IPS DF 19.7 (cell line): ENCODE measurements around the gene TGM1.
"Not testable (repeated sequence)": the region's sequence is repeated elsewhere in the genome, so short reads cannot be mapped to it uniquely, and the experiment has no call there.

Source experiments
- DNase-seq: peaks from one replicate; pipeline ENCODE4 v3.0.0-alpha.2; 2013; ENCODE audit warnings: low read depth, low spot score

The TGM1 gene

DNA sequence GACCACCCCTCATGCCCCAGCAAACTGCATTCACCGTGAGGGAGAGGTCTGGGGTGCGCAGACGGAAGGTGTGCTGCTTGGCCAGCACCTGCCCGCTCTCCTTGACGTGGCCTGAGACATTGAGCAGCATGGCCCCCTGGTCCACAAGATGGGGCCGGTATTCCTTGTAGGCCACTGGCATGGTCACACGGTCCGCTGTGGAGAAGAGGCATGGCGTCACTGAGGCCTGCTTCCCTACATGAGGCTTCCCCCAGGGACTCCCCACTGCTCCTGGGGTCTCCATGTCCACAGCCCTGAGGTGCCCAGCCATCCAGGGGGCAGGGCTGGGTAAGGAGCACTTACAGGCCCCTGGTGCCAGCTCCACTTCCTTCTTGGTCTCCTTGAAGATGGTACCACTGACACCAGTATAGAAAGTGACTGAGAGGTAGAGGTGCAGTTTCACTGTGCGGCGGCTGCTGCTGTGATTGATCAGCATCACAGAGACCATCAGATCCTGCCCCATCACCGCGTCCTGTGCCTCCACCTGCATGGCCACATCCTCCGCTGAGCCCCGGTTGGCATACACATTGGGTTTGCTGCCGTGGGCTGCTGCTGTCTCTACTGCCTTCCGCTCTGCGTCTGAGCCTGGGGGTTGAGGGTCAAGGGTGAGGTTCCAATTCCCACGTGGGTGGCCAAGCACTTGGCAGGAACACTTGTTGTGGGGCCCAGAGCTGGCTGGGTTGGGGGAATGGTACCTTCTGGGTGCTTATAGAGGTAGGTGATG, 8.2 kb downstream of the TGM1 start:
- no peak for DNase-seq

DNA sequence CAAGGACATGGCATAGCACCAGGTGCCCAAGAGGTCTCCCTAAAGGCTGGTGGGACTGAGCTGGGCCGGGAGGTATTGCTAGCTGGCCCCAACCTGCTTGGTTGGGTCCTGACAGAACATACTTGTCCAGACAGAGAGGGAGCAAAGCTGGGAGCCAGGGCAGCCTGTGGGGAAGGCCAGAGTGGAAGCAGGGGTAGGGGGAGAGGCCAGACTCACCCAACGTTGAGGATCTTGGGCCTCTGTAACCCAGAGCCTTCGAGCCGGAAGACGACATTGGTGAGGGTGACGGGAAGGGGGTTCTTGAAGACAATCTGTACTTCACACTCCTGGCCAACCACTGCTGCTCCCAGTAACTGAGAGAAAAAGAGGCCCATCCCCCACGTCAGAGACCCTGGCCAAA, 9.0 kb downstream of the TGM1 start:
- DNase-seq = no peak

DNA sequence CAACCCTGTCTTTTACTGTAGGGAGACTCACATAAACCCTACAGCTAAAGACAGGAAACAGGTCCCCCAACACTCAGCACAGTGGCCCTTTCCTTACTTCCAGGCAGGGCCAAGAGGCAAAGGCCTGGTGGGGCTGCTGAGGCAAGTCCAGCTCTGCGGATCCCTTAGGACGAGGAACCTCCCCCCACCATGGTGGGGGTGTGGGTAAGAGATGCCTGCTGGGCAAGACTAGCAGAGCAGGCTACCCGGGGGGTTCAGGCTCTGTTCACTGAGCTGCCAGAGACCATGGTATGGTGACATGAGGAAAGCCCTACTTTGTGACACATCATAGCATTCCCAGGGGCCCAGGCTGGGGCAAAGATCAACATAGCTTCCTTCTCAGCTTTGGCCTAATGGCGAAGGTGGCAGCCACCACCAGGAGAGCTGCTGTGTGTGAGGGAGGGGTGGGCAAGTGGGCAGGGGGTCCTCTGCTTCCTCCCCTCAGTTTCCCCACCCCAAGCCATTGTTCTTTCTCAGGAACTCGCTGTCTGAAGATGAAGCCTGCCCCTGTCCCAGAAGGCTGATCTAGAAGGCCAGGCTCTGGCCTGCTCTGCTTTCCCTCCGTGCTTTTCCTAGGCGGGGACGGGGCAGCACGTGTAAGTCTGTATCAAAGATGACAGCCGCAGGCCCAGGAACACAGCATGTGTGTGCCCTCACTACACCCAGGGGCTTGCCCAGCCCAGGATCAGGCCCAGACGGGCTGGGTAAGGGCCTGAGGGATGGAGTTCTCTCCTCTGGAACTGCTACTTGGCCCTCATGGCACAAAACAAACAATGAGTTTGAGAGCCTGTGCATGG, 10.5 kb downstream of the TGM1 start:
- no peak for DNase-seq

DNA sequence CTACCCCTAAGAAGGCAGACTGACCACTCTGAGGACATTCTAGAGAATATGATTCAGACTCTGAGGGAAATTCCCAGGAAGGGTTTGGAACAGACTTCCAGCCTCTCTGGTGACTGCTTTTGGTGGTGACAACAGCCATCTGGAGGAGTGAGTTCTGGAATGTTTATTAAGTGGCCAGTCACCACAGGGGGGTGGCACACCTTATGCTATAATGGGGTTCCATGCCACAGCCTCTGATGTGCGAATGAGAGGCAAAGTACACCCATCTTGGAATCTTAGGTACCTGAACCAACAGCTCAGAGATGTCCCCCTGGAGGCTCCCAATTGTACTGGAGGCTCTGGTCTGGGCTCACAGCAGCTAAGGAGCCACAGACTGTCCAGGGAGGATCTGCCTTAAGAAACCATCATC, 11.1 kb downstream of the TGM1 start:
- DNase-seq = no peak

DNA sequence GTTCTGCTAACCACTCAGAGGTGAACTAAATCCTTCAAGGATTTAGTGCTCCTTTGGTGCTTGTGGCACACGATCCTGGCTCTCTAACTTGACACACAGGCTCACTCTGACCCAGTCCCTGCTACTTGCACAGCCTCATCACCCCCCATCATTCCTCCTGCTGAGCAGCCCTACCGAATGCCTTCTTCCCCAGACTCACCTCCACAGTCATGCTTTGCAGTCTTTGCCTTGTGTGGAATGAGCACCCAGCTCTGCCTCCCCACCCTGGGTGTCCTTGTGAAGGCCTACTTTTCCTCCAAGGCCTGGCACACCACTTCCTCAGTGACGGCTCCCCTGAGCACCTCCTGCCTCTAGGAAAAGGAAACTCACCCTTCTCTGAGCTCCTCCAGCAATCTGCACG, 12.6 kb downstream of the TGM1 start:
- DNase-seq = no peak

DNA sequence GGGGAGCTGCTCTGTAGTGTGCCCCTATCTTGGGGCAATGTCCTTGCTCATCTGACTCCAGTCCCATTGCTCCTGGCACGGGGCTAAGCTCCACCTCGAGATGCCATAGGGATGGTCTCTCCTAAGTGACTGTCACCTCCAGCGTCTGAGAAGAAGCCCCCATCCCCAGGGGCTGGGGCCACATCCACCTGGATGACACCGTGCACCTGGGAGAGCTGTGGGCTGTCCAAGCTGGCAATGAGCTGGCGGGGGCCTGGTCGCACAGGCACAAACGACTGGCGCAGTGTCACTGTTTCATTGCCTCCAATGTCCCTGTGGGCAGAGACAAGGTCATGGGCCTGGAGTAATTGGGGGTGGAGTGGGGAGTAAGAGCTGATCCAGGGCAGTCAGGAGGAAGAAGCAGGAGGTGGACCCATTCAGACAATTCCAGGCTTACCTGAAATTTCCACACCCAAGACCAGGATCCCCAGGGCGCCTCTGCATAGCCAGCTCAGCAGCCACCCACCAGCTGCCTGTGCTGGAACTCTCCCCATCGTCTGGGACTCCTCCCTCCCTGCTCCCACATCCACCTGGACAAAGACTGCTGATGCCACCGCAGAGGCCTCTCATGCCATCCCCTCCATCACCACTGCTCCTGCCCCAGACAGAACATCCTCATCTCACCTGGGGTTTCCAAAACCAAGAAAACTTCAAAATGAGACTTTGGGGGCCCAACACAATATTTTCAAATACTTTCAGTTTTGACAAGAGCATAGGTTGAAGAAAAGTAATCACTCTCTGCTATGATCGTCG, 13.6 kb downstream of the TGM1 start:
- DNase-seq = no peak

DNA sequence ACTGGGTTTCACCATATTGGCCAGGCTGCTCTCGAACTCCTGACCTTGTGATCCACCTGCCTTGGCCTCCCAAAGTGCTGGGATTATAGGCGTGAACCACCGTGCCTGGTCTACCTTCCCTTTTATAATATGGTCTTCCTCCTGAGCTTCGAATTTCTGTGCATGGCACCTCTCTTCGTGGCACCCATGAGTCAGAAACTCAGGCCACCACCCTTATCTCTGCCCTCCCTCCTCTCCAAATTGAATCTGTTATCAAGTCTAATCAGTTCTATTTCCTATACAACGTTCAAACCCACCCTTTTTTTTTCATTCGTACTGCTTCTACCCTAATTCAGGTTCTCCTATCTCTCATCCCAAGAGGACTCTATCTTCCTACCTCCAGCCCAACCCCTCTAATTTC, 15.6 kb downstream of the TGM1 start:
- no peak for DNase-seq

DNA sequence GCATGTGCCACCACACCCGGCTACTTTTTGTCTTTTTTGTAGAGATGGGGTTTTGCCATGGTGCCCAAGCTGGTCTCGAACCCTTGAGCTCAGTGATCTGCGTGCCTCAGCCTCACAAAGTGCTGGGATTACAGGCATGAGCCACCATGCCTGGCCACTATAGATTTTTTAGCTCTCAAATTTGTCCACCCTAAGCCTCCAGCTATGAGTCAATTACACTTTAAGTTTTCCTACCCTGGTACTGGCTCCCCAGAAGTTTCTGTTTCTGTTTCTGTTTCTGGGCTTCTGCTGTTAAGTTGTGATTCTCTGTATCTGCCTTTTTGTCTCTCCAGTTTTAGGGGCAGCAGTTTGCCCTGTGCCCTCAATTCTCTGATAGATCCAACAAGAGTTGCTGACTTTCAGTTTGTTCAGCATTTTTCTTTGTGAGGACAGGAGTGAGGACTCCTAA, 16.2 kb downstream of the TGM1 start:
- DNase-seq = no peak

DNA sequence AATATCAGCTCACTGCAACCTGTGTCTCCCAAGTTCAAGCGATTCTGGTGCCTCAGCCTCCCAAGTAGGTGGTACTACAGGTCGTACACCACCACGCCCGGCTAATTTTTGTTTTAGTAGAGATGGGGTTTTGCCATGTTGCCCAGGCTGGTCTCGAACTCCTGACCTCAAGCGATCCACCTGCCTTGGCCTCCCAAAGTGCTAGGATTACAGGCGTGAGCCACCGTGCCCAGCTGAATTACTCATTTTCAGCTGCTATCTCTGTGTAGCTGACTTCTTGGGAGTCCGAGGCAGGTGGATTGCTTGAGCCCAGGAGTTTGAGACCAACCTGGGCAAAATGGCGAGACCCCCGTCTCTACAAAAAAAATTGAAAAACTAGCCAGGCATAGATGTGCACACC, 17.6 kb downstream of the TGM1 start:
- DNase-seq = not testable (repeated sequence)

DNA sequence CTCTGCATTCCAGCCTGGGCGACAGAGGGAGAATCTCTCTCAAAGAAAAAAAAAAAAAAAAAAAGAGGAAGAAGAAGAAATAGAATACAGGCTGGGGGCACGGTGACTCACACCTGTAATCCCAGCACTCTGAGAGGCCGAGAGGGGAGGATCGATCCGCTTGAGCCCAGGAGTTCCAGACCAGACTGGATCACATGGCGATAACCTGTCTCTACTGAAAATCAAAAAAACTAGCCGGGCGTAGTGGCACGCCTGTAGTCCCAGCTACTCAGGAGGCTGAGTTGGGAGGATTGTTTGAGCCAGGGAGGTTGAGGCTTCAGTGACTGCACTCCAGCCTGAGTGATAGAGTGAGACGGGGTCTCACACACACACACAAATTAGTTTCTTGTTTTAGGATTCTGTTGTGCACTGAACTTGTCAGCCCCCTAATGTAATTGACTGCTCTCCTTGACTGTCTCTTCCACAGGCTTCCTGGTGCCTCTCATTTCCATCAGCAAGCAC, 19.6 kb downstream of the TGM1 start:
- DNase-seq = no peak

DNA sequence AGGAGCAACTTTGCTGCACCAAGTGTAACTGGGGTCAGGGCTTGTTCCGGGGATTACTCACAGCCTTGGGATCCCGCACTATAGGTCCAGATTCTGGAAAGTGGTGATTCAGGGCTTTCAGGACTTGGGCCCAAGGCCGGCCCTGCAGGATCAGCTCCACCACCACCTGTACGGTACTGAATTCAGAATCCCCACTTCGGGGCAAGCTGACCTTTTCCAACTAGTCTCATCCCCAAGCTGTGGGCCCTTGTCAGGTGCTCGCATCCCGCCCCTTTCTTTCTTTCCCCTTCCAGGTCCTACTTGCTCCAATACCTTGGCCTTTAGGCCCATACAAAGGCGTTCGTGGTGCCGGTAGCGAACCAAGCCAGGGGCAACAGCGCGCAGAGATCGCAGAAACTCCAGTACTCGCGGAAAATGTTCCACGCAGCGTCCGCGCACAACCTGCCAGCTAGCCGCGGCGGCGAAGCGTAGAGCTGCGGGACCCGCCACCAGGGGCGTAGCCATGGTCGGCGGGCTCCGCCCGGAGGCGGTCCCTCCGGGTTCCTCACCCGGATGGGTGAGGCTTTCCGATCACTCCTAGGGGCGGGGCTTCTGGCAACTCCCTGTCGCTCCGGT, 21.0 kb downstream of the TGM1 start:
- DNase-seq = no peak

DNA sequence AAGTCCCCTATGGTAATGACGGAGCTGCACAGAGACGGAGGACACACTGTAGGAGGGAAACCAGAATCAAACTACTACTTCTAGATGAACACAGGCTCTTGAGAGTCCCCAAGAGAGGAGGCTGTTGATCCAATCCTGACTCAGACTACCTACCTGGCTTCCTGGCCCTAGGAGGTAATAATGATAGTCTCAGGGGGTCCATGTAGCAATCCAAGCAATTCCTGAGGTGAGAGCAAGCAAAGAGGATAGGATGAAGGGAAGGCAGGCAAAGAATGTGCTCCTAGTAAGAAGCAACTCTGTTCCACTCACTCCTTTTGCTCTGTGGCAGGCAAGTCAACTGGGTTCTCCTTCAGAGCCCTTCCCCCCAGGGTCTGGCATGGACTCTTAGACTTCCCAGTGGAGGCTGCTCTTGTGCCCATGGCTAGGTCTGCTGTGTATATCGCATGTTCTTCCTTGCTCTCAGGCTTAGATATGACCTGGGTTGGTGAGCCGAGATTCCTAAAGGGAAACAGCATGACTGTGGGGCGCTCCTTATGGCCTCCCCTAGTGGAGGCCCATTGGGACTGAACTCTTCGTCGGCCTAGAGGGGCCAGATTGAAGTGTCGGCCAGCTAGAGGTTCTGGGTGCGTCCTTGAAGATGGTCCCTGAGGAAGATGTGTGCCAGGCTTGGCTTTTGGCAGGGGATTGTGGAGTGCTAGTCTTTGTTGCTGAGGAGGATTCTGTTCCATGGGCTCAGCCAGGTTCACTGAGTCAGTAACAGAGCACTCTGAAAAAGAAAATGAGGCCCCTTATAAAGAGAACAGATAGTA, 22.7 kb downstream of the TGM1 start:
- no peak for DNase-seq

DNA sequence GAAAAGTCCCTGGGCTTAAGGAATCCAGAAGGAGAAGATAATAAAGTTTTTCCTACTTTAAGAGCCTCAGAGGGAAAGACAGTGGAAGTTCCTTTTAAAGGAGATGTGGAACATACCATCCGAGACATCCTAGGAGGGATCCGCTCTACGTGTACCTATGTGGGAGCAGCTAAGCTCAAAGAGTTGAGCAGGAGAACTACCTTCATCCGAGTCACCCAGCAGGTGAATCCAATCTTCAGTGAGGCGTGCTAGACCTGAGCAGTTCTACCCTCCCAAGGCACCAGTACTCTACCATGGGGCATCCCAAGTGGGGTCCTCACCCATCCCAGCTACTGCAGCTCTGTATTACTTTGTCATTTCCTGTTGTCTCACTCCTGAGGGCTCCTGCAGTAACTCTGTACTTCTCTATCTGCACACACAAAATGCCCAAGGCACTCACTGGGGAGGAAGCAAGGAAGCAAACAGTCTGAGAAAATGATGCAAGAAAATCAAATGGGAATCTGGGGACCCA, 24.4 kb downstream of the TGM1 start:
- DNase-seq = no peak

DNA sequence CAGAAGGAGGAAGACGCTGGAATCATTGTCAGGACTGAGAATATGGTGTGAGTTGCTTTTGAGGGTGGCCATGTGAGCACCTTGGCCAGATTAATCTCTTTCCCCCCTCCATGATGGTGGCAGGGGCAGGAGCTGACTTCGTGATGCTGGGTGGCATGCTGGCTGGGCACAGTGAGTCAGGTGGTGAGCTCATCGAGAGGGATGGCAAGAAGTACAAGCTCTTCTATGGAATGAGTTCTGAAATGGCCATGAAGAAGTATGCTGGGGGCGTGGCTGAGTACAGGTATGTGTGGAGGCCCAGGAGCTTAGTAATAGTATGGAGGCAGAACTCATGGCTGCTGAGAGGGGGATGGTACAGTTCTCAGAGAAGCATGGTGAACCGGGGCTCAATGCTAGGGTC, 24.9 kb downstream of the TGM1 start:
- DNase-seq = no peak

DNA sequence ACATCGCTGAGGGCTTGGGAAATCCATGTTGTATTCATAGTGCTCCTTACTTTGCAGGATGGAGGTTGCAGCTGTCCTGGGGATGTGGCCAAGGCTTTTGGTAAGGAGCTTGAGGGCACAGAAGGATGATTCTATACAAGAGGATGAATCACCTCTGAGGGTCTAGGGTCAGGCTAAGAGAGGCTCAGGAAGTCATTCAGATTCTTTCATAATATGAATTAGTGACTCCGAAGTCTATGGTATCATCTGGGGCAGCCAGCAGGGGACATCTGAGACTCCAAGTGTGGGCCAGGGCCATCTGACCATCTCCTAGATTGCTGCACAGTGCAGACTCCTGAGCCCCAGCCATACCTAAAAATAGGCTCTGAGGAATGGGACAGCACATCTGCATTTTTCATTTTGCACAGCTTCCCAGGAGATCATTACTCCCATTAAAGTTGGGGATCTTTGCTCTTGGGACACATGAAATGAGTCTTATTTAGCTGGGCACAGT, 25.5 kb downstream of the TGM1 start:
- no peak for DNase-seq

DNA sequence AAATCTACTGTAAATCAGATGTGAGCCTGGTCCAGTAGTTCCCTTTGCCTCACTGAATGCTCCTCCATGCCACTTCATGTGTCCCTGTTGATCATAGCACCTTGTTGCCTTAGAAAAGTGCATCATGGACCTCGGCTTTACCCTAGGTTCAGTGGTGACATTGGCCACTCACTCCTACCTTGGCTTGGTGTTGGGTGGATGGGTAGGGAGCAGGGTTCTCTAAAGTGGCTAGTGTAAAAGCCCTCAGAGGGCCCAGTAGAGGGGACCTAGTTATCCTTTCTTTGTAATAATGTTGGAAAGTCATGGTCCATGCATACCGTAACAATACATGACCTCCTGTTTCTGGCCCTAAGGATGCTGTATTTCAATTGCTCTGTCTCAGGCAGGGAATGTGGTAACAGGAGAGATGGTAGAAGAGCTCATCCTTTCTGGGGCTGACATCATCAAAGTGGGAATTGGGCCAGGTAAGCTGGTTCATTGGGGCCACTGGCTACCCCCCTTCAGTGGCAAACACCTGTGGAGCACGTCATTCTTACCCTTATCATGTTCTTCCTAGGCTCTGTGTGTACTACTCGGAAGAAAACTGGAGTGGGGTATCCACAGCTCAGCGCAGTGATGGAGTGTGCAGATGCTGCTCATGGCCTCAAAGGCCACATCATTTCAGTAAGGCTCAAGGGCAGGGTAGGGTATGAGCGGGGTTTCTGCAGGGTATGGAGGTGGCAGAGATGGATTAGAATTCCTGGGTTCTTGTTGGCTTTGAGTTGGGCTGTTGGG, 26.1 kb downstream of the TGM1 start:
- no peak for DNase-seq

DNA sequence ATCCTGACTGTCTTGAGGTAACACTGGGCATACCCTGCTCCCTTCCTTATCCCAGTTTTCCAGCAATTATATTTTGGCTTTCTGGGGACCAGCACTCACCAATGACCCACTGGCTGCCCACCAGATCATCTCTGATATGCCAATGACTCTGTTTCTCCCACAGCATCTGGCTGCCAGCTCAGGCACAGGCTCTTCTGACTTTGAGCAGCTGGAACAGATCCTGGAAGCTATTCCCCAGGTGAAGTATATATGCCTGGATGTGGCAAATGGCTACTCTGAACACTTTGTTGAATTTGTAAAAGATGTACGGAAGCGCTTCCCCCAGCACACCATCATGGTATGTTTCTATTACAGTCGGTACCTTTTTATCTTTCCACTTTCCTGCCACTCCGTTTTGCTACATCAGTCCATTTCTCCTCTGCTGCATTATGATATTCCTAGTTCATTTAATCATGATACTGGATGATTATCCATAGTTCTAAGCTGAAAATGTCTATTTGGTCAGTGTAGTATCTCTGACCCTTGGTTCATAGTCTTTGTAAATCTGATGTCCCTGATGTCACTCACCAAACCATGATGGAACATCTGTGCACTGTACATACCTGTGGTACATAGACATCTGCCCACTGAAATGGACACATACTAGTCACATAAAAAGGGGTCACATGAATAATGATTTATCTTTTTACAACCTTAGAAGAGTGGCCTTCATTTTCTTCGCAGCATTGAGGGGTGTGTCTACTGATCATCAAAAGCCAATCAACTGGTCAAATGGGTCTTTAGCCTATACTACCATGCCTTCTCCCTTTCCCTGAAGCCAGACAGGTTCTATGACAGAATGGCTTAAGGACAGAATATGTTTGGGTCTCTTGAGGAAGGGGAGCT, 26.9 kb downstream of the TGM1 start:
- DNase-seq = no peak
